Uterus (tissue), 2 donors: ENCODE measurements around the gene PCGF6.

ENCODE experiments used
- CTCF ChIP-seq, 4 experiments: fragments of 200-600 bp in 2 of 4; fragments of 450-650 bp in 2 of 4; sonication (generic) in 2 of 4; IDR thresholded peaks; one replicate each; pipeline ENCODE4 v1.5.1; 2016 to 2019; ENCODE audit warnings: antibody characterized with exemption in 4 of 4, mild to moderate bottlenecking in 2 of 4, moderate library complexity in 1 of 4
- POLR2A ChIP-seq, 2 donors: fragments of 450-650 bp; IDR thresholded peaks; one replicate each; pipeline ENCODE4 v1.6.1; 2016; ENCODE audit warnings: antibody characterized with exemption in 2 of 2, mild to moderate bottlenecking in 1 of 2, moderate library complexity in 1 of 2

- TF ChIP-seq CTCF (IDR thresholded peaks at IDR 0.05) (no peak), POLR2A (IDR thresholded peaks at IDR 0.05) (no peak)
Measured at GRCh38 chr10:103259989-103260388, 91.0 kb downstream of the PCGF6 start.
